HG02852 (cell line): Measurements from ENCODE around the gene PUS10.
"Not testable (repeated sequence)": the region's sequence is repeated elsewhere in the genome, so short reads cannot be mapped to it uniquely, and the experiment has no call there.

ENCODE experiments used
- ATAC-seq: cut with Tn5 transposase; IDR thresholded peaks from one replicate; pipeline ENCODE4 v1.9.1; 2021; ENCODE audit warnings: mild to moderate bottlenecking, moderate library complexity; ENCODE audit not compliant: unreplicated experiment

Gene PUS10

GRCh38 chr2:60934165-60934722 is 83.8 kb downstream of the PUS10 start:
- no peak for ATAC-seq

GRCh38 chr2:60932954-60933353 is 85.1 kb downstream of the PUS10 start:
- ATAC-seq, result no peak

DNA sequence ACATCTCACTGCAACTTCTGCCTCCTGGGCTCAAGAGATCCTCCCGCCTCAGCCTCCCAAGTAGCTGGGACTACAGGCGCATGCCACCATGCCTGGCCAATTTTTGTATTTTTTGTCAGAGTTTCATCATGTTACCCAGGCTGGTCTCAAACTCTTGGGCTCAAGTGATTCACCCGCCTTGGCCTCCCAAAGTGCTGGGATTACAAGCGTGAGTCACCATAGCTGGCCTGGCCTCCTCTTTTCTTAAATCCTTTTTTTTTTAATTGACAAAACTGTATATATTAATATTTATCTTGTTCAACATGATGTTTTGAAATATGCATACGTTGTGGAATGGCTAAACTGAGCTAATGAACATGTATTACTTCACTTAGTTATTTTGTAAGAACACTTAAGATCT is 86.0 kb downstream of the PUS10 start:
- not testable (repeated sequence) for ATAC-seq

- no peak for ATAC-seq
These were observed 91.1 kb downstream of the PUS10 start for GRCh38 chr2:60926741-60927552.

DNA sequence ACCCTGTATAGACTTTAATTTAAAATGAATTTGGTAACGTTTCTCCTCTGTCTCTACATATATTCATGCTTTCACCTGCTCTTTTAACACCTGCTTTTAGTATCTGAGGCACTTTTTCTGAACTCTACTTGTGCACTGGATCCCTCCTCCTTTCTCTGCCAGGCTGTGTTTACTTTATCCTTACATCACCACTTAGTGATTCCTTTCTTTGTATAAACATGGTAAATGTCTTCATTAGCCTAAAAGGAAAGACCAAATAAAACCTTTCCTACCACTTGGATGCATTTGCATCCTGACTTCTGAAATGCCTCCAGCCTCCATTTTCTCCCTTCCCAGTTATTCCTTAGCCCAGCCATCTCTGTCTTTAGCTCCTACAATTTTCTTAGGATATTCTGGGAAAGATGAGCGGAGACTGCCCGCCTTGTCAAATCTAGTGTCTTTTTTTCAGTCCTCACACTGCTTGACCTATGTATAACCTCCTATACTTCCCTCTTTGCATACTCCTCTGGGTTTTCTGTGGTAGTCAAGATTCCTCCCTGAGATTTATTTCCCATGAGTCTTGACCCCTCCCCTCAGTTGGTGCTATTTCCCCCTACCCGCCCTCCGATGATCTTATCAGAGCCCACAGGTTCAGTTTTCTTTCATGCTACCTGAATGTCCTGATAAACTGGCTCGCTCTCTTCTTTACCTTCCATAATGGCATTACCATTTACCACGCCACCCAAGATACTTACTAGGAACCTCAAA is 91.9 kb downstream of the PUS10 start:
- ATAC-seq, result no peak

DNA sequence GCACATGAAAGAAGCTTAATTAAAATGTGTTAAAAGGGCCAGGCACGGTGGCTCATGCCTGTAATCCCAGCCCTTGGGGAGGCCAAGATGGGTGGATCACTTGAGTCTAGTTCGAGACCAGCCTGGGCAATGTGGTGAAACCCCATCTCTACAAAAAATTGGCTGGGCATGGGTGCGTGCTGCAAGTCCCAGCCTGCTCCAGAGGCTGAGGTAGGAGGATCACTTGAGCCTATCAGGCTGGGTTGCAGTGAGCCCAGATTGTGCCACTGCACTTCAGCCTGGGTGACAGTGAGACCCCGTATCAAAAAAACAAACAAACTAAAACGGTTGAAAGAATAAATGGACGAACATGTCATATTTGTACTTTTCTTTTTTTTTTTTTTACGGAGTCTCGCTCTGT is 110.7 kb downstream of the PUS10 start:
- no peak for ATAC-seq

DNA sequence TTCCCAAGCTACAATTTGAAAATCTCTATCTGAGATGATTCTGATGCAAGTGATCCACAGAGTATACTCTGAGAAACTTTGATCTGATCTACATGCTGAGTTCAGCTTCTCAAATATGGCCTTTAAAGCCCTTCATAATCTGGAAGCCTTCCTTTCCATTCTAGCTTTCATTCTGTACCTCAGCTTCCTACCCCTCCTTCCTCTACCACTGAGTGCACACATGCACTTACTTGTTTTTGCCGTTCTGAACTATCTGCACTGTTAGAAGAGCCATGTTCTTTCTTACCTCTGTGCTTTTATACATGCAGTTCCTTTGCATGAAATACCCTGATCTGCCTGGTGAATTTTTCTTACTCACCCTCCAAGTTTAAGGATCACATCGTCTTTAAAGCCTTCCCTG is 111.7 kb downstream of the PUS10 start:
- no peak for ATAC-seq

GRCh38 chr2:60905867-60906266 is 112.2 kb downstream of the PUS10 start:
- not testable (repeated sequence) for ATAC-seq

DNA sequence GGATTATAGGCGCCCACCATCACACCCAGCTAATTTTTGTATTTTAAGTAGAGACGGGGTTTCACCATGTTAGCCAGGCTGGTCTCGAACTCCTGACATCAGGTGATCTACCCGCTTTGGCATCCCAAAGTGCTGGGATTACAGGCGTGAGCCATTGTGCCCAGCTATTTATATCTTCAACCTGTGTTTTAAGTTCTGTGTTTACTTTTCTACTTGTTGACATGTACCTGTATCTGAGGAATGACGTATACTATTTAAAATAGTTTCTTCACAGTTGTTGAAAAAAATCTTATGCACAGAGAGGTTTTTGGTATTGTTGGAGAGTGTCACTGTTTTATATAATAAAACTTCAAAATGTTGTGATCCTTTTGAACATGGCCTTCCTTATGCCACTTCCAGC is 116.8 kb downstream of the PUS10 start:
- not testable (repeated sequence) for ATAC-seq

DNA sequence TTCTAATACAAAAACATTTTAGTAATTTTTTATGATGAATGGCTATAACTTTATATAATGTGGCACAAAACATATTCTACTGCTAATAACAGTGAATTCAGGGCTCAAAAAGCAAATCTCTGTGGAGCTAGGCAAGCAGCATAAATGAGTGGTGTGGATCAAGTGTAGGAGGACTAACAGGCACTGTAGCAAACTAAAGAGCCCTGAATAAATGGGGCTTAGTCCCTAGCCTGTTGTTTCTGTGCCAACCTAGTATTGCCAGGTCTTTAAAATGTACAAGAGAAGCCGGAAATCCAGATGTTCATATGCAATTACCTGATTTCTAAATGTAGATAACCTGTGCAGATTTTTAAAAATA is 118.2 kb downstream of the PUS10 start:
- ATAC-seq, result no peak

GRCh38 chr2:60899230-60899891 is 118.7 kb downstream of the PUS10 start:
- ATAC-seq, result no peak

DNA sequence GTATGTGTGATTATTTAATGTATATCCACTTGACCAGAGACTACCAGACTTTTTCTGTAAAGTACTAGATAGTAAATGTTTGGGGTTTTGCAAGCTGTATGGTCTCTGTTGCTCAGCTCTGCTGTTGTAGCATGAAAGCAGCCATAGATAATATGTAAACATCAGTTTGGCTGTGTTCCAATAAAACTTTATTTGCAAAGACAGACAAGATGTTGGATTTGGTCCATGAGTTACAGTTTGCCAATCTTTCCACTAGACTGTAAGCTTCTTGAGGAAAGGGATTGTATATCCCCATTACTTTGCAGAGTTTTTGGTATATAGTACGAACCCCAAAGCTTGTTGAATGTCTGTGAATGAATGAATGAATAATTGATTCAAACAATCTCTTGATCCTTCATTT is 119.5 kb downstream of the PUS10 start:
- ATAC-seq, result no peak
